CMK (cell line): ENCODE measurements around the gene FUOM.

Source experiments
- DNase-seq: peaks from one replicate; pipeline ENCODE4 v3.0.0-alpha.2; 2010; ENCODE audit warnings: low read depth

FUOM gene

GRCh38 chr10:133310399-133310755, 47.4 kb downstream of the FUOM start:
- DNase-seq, result no peak

- DNase-seq, result no peak
Measured at GRCh38 chr10:133309720-133310398, 48.0 kb downstream of the FUOM start.

DNA sequence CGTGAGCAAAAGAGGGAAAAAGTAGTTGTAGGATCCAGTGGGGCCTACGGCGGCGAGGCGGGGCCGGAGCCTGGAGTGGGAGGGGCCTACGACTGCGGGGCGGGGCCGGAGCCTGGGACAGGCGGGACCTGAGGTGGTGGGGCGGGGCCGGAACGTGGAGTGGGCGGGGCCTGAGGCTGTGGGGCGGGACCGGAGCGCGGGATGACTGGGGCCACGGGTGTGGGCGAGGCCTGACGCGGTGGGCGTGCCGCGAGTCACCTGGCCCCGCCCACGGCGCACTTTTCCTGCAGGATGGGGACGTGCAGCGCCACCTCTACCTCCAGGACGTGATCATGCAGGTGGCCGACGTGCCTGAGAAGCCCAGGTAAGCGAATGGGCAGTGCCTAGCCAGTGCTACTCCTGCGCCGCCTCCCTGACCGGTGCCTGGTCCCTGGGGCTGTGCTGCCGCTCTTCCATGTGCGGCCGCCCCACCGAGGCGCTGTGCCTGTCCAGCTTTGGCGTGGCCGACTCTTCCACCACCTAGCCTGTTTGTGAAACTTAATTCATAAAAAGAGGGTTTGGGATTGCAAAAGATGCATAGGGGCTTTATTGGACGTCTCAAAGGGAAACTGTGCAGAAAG, 48.6 kb downstream of the FUOM start:
- peak; percentile 77 for DNase-seq

DNA sequence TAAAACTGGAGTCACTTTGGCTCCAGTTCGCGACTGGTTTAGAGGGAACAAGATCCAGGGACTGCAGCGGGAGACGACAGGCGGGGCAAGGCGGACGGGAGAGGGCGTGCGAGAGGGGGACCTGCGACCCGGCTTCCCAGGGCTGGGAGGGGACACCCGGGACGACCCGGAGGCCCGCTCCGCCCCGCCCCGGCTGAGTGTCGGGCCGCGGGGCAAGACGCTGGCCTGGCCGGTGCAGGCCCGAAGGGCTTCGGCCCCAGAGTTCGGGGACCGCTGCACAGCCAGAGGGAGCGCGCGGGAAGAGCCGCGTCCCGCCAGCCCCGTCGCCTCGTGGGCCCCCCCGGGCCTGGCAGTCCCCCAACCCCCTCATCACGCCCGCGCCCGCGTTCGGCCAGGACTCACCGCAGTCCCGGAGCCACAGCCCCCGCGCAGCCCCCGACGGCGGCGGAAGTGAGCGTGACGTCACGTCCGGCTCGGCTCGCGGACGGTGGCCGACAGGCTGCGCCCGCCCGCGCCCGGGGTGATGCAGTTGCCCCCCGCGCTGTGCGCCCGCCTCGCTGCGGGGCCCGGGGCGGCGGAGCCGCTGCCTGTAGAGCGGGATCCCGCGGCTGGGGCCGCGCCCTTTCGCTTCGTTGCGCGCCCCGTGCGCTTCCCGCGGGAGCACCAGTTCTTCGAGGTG, 49.3 kb downstream of the FUOM start, which contains the start of the genes TUBGCP2 and ZNF511:
Gene TUBGCP2 (minus strand): TSS at position 452 of the 679 bp plus-strand sequence. CDS start 5,931 bp downstream, outside the sequence.
Gene ZNF511 (plus strand): TSS at position 494 of the 679 bp plus-strand sequence. CDS start 30 bp downstream, at position 524.
- DNase-seq, result peak; percentile 68

- peak; percentile 45 for DNase-seq
Measured at GRCh38 chr10:133307776-133308420, 49.9 kb downstream of the FUOM start.

DNA sequence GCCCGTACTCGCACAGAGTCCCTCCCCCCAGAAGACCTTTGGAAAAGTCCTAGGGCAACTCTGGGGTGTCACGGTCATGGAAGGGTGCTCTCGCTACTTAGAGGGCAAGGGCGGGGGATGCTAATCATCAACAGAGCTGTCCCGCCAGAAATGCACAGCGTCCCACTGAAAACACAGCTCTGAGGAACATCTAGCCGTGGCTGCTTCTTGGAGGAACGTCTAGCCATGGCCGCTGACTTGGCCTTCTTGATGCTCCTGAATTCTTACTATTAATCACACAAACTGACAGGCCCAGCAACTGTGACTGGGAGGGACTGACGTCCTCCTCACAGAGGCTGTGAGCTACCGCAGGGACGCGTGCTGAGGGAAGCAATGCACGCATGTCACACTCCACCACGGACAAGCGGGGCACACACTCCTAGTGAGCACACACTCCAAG, 50.9 kb downstream of the FUOM start:
- DNase-seq, result no peak

- no peak for DNase-seq
Measured at GRCh38 chr10:133306097-133306476, 51.7 kb downstream of the FUOM start.
